IPS-18c (cell line): ENCODE results near the gene DLGAP1.

Experiments used
- H3K4me3 ChIP-seq: 2 replicates; pipeline ENCODE4 v1.7.0; 2013; ENCODE audit warnings: low read depth, mild to moderate bottlenecking, low read length, moderate library complexity; ENCODE audit not compliant: insufficient read depth
- H3K9me3 ChIP-seq: one replicate; pipeline ENCODE4 v1.6.1; 2013; ENCODE audit warnings: mild to moderate bottlenecking, low read length, moderate library complexity; ENCODE audit not compliant: control insufficient read depth, insufficient read depth

Gene DLGAP1

GRCh38 chr18:3758531-3758930 lies 696.6 kb downstream of the DLGAP1 start:
- Histone ChIP-seq H3K4me3 (no peak overlapping the region), H3K9me3 (no peaks in the 10 kb centered on the region)

GRCh38 chr18:3757361-3757760 lies 697.7 kb downstream of the DLGAP1 start:
- Histone ChIP-seq H3K9me3 (no peaks in the 10 kb centered on the region), H3K4me3 (no peak overlapping the region)

- H3K9me3 ChIP-seq: no peaks in the 10 kb centered on the region
- H3K4me3 ChIP-seq: no peak overlapping the region
Observed at GRCh38 chr18:3753106-3753505, 702.0 kb downstream of the DLGAP1 start.

- Histone ChIP-seq H3K9me3 (no peaks in the 10 kb centered on the region), H3K4me3 (no peak overlapping the region)
Observed at GRCh38 chr18:3748086-3748485, 707.0 kb downstream of the DLGAP1 start.

GRCh38 chr18:3747176-3747973 lies 707.7 kb downstream of the DLGAP1 start:
- Histone ChIP-seq H3K4me3 (no peak overlapping the region), H3K9me3 (no peaks in the 10 kb centered on the region)

- Histone ChIP-seq H3K9me3 (no peaks in the 10 kb centered on the region), H3K4me3 (no peak overlapping the region)
Observed at GRCh38 chr18:3742541-3742940, 712.6 kb downstream of the DLGAP1 start.

- H3K4me3 ChIP-seq: no peak overlapping the region
- H3K9me3 ChIP-seq: no peaks in the 10 kb centered on the region
Observed at GRCh38 chr18:3741333-3741732, 713.8 kb downstream of the DLGAP1 start.

- H3K9me3 ChIP-seq: no peaks in the 10 kb centered on the region
- H3K4me3 ChIP-seq: no peak overlapping the region
Observed at GRCh38 chr18:3728704-3729437, 726.2 kb downstream of the DLGAP1 start.

- Histone ChIP-seq H3K9me3 (no peaks in the 10 kb centered on the region), H3K4me3 (no peak overlapping the region)
Observed at GRCh38 chr18:3727274-3727673, 727.8 kb downstream of the DLGAP1 start.

- no peaks in the 10 kb centered on the region for H3K9me3 ChIP-seq
- no peak overlapping the region for H3K4me3 ChIP-seq
Observed at GRCh38 chr18:3726238-3726951, 728.7 kb downstream of the DLGAP1 start.

- H3K9me3 ChIP-seq: no peaks in the 10 kb centered on the region
- H3K4me3 ChIP-seq: no peak overlapping the region
Observed at GRCh38 chr18:3725115-3725514, 730.0 kb downstream of the DLGAP1 start.

GRCh38 chr18:3723554-3723953 lies 731.6 kb downstream of the DLGAP1 start:
- Histone ChIP-seq H3K9me3 (no peaks in the 10 kb centered on the region), H3K4me3 (no peak overlapping the region)

- Histone ChIP-seq H3K9me3 (no peaks in the 10 kb centered on the region), H3K4me3 (no peak overlapping the region)
Observed at GRCh38 chr18:3722649-3723433, 732.3 kb downstream of the DLGAP1 start.

- Histone ChIP-seq H3K9me3 (no peaks in the 10 kb centered on the region), H3K4me3 (no peak overlapping the region)
Observed at GRCh38 chr18:3721771-3722648, 733.1 kb downstream of the DLGAP1 start.

GRCh38 chr18:3720818-3721545 lies 734.1 kb downstream of the DLGAP1 start:
- no peaks in the 10 kb centered on the region for H3K9me3 ChIP-seq
- H3K4me3 ChIP-seq: no peak overlapping the region

GRCh38 chr18:3720159-3720558 lies 734.9 kb downstream of the DLGAP1 start:
- H3K9me3 ChIP-seq: no peaks in the 10 kb centered on the region

More at GRCh38 chr18:3720159-3720558, 734.9 kb downstream of the DLGAP1 start:
- no peak overlapping the region for H3K4me3 ChIP-seq
